GM23338 (cell line): ENCODE measurements around the gene TAS2R1. TPM values are rescaled to one million over a fixed set of nuclear protein-coding genes. Genes with fewer than 3 reads are reported as not detected.

Experiments used
- ATAC-seq: fragments of 200-7000 bp; cut with Tn5 transposase; 3 replicates; pipeline ENCODE4 v1.9.1; 2020
- DNase-seq: peaks from one replicate; pipeline ENCODE4 v3.0.0-alpha.2; 2015; ENCODE audit warnings: low spot score
- H2AFZ ChIP-seq: fragments of 200-600 bp; sonication (generic); 2 replicates; pipeline ENCODE4 v1.8.0; 2016; ENCODE audit warnings: antibody characterized with exemption, mild to moderate bottlenecking, moderate library complexity
- H3F3A ChIP-seq: fragments of 200-600 bp; sonication (generic); replicated peaks from 2 replicates; pipeline ENCODE4 v1.8.0; 2017; ENCODE audit warnings: antibody characterized with exemption, mixed run types, low read depth
- H3K27ac ChIP-seq: fragments of 200-600 bp; sonication (generic); 2 replicates; pipeline ENCODE4 v1.6.1; 2016; ENCODE audit warnings: low read depth
- H3K27me3 ChIP-seq: fragments of 200-600 bp; sonication (generic); 2 replicates; pipeline ENCODE4 v1.8.0; 2016; ENCODE audit warnings: mild to moderate bottlenecking, mixed run types, moderate library complexity; ENCODE audit not compliant: insufficient read depth
- H3K36me3 ChIP-seq: fragments of 200-600 bp; sonication (generic); 2 replicates; pipeline ENCODE4 v1.8.0; 2016; ENCODE audit warnings: mild to moderate bottlenecking; ENCODE audit not compliant: insufficient read depth
- H3K4me1 ChIP-seq: fragments of 200-600 bp; sonication (generic); 2 replicates; pipeline ENCODE4 v1.8.0; 2016; ENCODE audit warnings: mild to moderate bottlenecking, moderate library complexity; ENCODE audit not compliant: insufficient read depth
- H3K4me2 ChIP-seq: fragments of 200-600 bp; sonication (generic); 2 replicates; pipeline ENCODE4 v1.7.1; 2017; ENCODE audit warnings: mixed run types
- H3K4me3 ChIP-seq: fragments of 200-600 bp; sonication (generic); 2 replicates; pipeline ENCODE4 v1.6.1; 2016; ENCODE audit warnings: mixed run types
- H3K79me2 ChIP-seq: fragments of 200-600 bp; sonication (generic); replicated peaks from 2 replicates; pipeline ENCODE4 v1.8.0; 2017; ENCODE audit warnings: mild to moderate bottlenecking; ENCODE audit not compliant: insufficient read depth
- H3K9me2 ChIP-seq: fragments of 200-600 bp; sonication (generic); 2 replicates; pipeline ENCODE4 v1.8.0; 2017; ENCODE audit not compliant: insufficient read depth
- H4K20me1 ChIP-seq: fragments of 200-600 bp; sonication (generic); replicated peaks from 2 replicates; pipeline ENCODE4 v1.8.0; 2017; ENCODE audit warnings: mild to moderate bottlenecking; ENCODE audit not compliant: insufficient read depth
- H3K27ac Mint-ChIP-seq: 2 replicates; pipeline ENCODE4 v1.8.0; 2020; ENCODE audit warnings: inconsistent platforms, mild to moderate bottlenecking, moderate library complexity, mixed read lengths
- H3K27me3 Mint-ChIP-seq: 3 replicates; pipeline ENCODE4 v1.8.0; 2022; ENCODE audit warnings: low read depth, mild to moderate bottlenecking, moderate library complexity, mixed read lengths, inconsistent platforms; ENCODE audit not compliant: insufficient read depth, poor library complexity
- H3K36me3 Mint-ChIP-seq: 3 replicates; pipeline ENCODE4 v1.8.0; 2021; ENCODE audit warnings: low read depth, mild to moderate bottlenecking, inconsistent platforms, moderate library complexity, mixed read lengths
- H3K4me1 Mint-ChIP-seq: 3 replicates; pipeline ENCODE4 v1.8.0; 2020; ENCODE audit warnings: mild to moderate bottlenecking, inconsistent platforms, mixed read lengths
- H3K4me3 Mint-ChIP-seq: 3 replicates; pipeline ENCODE4 v1.8.0; 2021; ENCODE audit warnings: moderate library complexity, mild to moderate bottlenecking, inconsistent platforms, mixed read lengths
- H3K9me3 Mint-ChIP-seq: 3 replicates; pipeline ENCODE4 v1.8.0; 2020; ENCODE audit warnings: moderate library complexity, mild to moderate bottlenecking, inconsistent platforms, mixed read lengths
- EZH2 ChIP-seq: fragments of 200-600 bp; sonication (generic); IDR thresholded peaks from one replicate; pipeline ENCODE4 v1.8.0; 2017; ENCODE audit warnings: antibody characterized with exemption, mild to moderate bottlenecking, low read depth; ENCODE audit not compliant: unreplicated experiment
- JUNB ChIP-seq: IDR thresholded peaks from one replicate; pipeline ENCODE4 v1.6.1; 2016; ENCODE audit warnings: antibody characterized with exemption; ENCODE audit not compliant: unreplicated experiment
- NANOG ChIP-seq: IDR thresholded peaks from 2 replicates; pipeline ENCODE4 v1.6.1; 2016; ENCODE audit warnings: antibody characterized with exemption, borderline replicate concordance
- ZNF114 ChIP-seq: fragments of 250-450 bp; sonication (Bioruptor Pico); IDR thresholded peaks from 2 replicates; pipeline ENCODE4 v1.5.0; 2020; ENCODE audit warnings: mild to moderate bottlenecking, moderate library complexity
- polyA plus RNA-seq: library from polyadenylated mRNA; unstranded; fragments of >200 nt; fragmentation: Nextera tagmentation; extraction: Ambion mirVana; gene quantifications from 2 replicates; pipeline ENCODE4 v1.2.1, GENCODE V29; 2016
- total RNA-seq: library from RNA; depleted of rRNA; stranded (reverse); fragments of >200 nt; shearing (Covaris generic); gene quantifications from 2 replicates; pipeline ENCODE4 v1.2.3, GENCODE V29; 2014
- TF ChIP-seq, protein P1 (sequence below), 2 experiments: fragments of 200-600 bp in 1 of 2; sonication (generic) in 1 of 2; conservative IDR thresholded peaks; 2 replicates each; pipeline versions ENCODE4 v1.5.1 to v1.6.1; 2016 to 2017; ENCODE audit warnings: antibody characterized with exemption in 2 of 2, low read depth in 2 of 2, mild to moderate bottlenecking in 2 of 2, moderate library complexity in 1 of 2
- TF ChIP-seq, protein P2 (sequence below): IDR thresholded peaks from 2 replicates; pipeline ENCODE4 v1.6.1; 2016; ENCODE audit warnings: antibody characterized with exemption

The TAS2R1 gene
- total and polyA plus RNA-seq, 2 experiments from 2014 or later, result 0.19 TPM; not detected in 1

DNA sequence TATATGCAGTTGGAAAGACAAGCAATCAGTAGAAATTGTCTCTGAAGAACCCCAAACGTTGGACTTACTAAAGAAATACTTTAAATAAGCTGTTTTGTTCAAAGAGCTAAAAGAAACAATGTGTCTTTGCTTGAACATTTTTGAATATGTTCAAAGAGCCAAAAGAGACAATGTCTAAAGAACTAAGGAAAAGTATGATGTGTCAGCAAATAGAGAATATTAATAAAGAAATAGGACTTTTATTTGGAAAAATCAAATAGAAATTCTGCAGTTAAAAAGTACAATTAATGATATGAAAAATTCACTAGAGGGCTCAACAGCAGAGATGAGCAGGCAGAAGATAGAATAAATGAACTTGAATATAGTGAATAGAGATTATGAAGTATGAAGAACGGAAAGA is 19.2 kb downstream of the TAS2R1 start:
- Histone ChIP-seq H2AFZ (no peak overlapping the region), H3K4me2 (no peak overlapping the region), H3F3A (no peaks in the 10 kb centered on the region), H3K36me3 (no peaks in the 10 kb centered on the region), H4K20me1 (no peaks in the 10 kb centered on the region), H3K4me3 (no peak overlapping the region), H3K27me3 (no peaks in the 10 kb centered on the region), H3K9me2 (peaks cover 5% of the 10 kb centered on the region; the same call in 1 of the 2 replicates), H3K79me2 (no peaks in the 10 kb centered on the region), H3K27ac (no peak overlapping the region), H3K4me1 (no peaks in the 10 kb centered on the region)
- Mint-ChIP-seq H3K4me1 (no peaks in the 10 kb centered on the region), H3K27ac (no peak overlapping the region), H3K4me3 (no peak overlapping the region), H3K27me3 (no peaks in the 10 kb centered on the region), H3K9me3 (peaks cover 2% of the 10 kb centered on the region; the same call in 1 of the 3 replicates), H3K36me3 (peaks cover 2% of the 10 kb centered on the region; the same call in 1 of the 3 replicates)
- DNase-seq (no peak), ATAC-seq (no peak)
- TF ChIP-seq JUNB (no peak), EZH2 (no peak), ZNF114 (CRISPR knock-in tag) (no peak)
- TF ChIP-seq, protein P1, sequence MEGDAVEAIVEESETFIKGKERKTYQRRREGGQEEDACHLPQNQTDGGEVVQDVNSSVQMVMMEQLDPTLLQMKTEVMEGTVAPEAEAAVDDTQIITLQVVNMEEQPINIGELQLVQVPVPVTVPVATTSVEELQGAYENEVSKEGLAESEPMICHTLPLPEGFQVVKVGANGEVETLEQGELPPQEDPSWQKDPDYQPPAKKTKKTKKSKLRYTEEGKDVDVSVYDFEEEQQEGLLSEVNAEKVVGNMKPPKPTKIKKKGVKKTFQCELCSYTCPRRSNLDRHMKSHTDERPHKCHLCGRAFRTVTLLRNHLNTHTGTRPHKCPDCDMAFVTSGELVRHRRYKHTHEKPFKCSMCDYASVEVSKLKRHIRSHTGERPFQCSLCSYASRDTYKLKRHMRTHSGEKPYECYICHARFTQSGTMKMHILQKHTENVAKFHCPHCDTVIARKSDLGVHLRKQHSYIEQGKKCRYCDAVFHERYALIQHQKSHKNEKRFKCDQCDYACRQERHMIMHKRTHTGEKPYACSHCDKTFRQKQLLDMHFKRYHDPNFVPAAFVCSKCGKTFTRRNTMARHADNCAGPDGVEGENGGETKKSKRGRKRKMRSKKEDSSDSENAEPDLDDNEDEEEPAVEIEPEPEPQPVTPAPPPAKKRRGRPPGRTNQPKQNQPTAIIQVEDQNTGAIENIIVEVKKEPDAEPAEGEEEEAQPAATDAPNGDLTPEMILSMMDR (conservative IDR thresholded peaks at IDR 0.05; ENCODE audit: low read depth in 2 of 2), result no peak

DNA sequence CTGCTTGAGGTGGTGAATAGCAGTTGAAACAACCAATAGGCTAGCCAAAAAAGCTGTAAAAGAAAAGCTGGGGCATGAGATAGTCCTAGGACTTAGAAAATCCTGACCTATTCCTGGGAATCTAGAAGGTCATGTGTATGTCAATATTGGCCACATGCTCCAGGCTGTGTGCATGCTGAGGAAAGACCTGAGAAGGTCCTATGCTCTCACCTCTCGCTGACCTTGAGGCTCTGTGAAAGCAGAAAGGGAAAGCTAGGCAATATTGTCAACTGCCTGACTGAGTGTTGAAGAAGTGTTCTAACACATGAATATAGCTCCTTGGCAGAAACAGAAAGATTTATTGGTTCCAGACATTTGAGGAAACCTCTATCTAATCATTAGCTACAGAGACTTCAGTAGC is 19.8 kb downstream of the TAS2R1 start:
- Histone ChIP-seq H3K27me3 (no peaks in the 10 kb centered on the region), H3K4me3 (no peak overlapping the region), H3K4me2 (no peak overlapping the region), H3K4me1 (no peaks in the 10 kb centered on the region), H3K27ac (no peak overlapping the region), H3K79me2 (no peaks in the 10 kb centered on the region), H4K20me1 (no peaks in the 10 kb centered on the region), H3K9me2 (peaks cover 5% of the 10 kb centered on the region; the same call in 1 of the 2 replicates), H3F3A (no peaks in the 10 kb centered on the region), H2AFZ (peak overlapping the region; percentile 8; the same call in 1 of the 2 replicates), H3K36me3 (no peaks in the 10 kb centered on the region)
- H3K27me3 Mint-ChIP-seq, result no peaks in the 10 kb centered on the region
- peaks cover 2% of the 10 kb centered on the region; the same call in 1 of the 3 replicates for H3K9me3 Mint-ChIP-seq
- H3K36me3 Mint-ChIP-seq, result peaks cover 2% of the 10 kb centered on the region; the same call in 1 of the 3 replicates
- no peak for DNase-seq
- no peaks in the 10 kb centered on the region for H3K4me1 Mint-ChIP-seq
- no peak overlapping the region for H3K27ac Mint-ChIP-seq
- no peak for ATAC-seq
- no peak overlapping the region for H3K4me3 Mint-ChIP-seq
- TF ChIP-seq NANOG, result no peak
- TF ChIP-seq, protein P2, sequence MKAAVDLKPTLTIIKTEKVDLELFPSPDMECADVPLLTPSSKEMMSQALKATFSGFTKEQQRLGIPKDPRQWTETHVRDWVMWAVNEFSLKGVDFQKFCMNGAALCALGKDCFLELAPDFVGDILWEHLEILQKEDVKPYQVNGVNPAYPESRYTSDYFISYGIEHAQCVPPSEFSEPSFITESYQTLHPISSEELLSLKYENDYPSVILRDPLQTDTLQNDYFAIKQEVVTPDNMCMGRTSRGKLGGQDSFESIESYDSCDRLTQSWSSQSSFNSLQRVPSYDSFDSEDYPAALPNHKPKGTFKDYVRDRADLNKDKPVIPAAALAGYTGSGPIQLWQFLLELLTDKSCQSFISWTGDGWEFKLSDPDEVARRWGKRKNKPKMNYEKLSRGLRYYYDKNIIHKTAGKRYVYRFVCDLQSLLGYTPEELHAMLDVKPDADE, result no peak
- TF ChIP-seq, protein P1 (conservative IDR thresholded peaks at IDR 0.05; ENCODE audit: low read depth in 2 of 2), result no peak
